ENCODE measurements around the gene PRKCA.
A peak's percentile ranks its signal among the peaks of the same experiment; 100 is the strongest.
"Not testable (repeated sequence)": the region's sequence is repeated elsewhere in the genome, so short reads cannot be mapped to it uniquely, and the experiment has no call there.

Gene PRKCA

GRCh38 chr17:66725438-66725837 lies 423.0 kb downstream of the PRKCA start:
- DNase-seq, result not testable (repeated sequence)

GRCh38 chr17:66725956-66726355 lies 423.5 kb downstream of the PRKCA start:
- no peak for DNase-seq

- DNase-seq, result no peak
Measured at GRCh38 chr17:66726371-66726770, 424.0 kb downstream of the PRKCA start.

- no peak for DNase-seq
Measured at GRCh38 chr17:66726846-66727245, 424.4 kb downstream of the PRKCA start.

GRCh38 chr17:66727634-66728570 lies 425.5 kb downstream of the PRKCA start:
- peak; percentile 77 for DNase-seq

- no peak for DNase-seq
Measured at GRCh38 chr17:66730461-66730923, 428.1 kb downstream of the PRKCA start.

GRCh38 chr17:66733759-66734158 lies 431.3 kb downstream of the PRKCA start:
- no peak for DNase-seq

GRCh38 chr17:66734186-66734943 lies 432.0 kb downstream of the PRKCA start:
- no peak for DNase-seq

- no peak for DNase-seq
Measured at GRCh38 chr17:66737524-66737923, 435.1 kb downstream of the PRKCA start.

GRCh38 chr17:66738301-66738700 lies 435.9 kb downstream of the PRKCA start:
- no peak for DNase-seq

GRCh38 chr17:66739553-66739952 lies 437.1 kb downstream of the PRKCA start:
- no peak for DNase-seq

GRCh38 chr17:66740226-66740625 lies 437.8 kb downstream of the PRKCA start:
- no peak for DNase-seq

GRCh38 chr17:66743511-66743910 lies 441.1 kb downstream of the PRKCA start:
- no peak for DNase-seq

- DNase-seq, result no peak
Measured at GRCh38 chr17:66746736-66747135, 444.3 kb downstream of the PRKCA start.

GRCh38 chr17:66747578-66748275 lies 445.3 kb downstream of the PRKCA start:
- DNase-seq, result no peak

GRCh38 chr17:66748578-66748977 lies 446.2 kb downstream of the PRKCA start:
- DNase-seq, result no peak

- DNase-seq, result no peak
Measured at GRCh38 chr17:66749217-66749832, 446.9 kb downstream of the PRKCA start.

- DNase-seq, result no peak
Measured at GRCh38 chr17:66750116-66750515, 447.7 kb downstream of the PRKCA start.

GRCh38 chr17:66750781-66751543 lies 448.5 kb downstream of the PRKCA start:
- no peak for DNase-seq

GRCh38 chr17:66751771-66752170 lies 449.4 kb downstream of the PRKCA start:
- DNase-seq, result no peak

GRCh38 chr17:66752411-66752810 lies 450.0 kb downstream of the PRKCA start:
- no peak for DNase-seq

Measured in NCI-H1092 (cell line).